AG09309 (cell line): ENCODE results near the gene NATD1.

ENCODE experiments used
- DNase-seq: peaks from one replicate; pipeline ENCODE4 v3.0.0-alpha.2; 2010; ENCODE audit warnings: low read depth
- H3K4me3 ChIP-seq: 2 replicates; pipeline ENCODE4 v1.5.1; 2011; ENCODE audit warnings: mild to moderate bottlenecking, low read depth, low read length, moderate library complexity; ENCODE audit not compliant: control insufficient read depth
- CTCF ChIP-seq: IDR thresholded peaks from 2 replicates; pipeline ENCODE4 v1.5.1; 2011; ENCODE audit warnings: mild to moderate bottlenecking, low read depth, low read length, inconsistent platforms; ENCODE audit not compliant: insufficient read depth, control insufficient read depth; ENCODE audit errors: missing control alignments

Gene NATD1

GRCh38 chr17:21298056-21298982, 45.1 kb upstream of the NATD1 start:
- no peak for DNase-seq
- no peak for TF ChIP-seq CTCF

GRCh38 chr17:21297597-21297996, 44.4 kb upstream of the NATD1 start:
- TF ChIP-seq CTCF: no peak
- no peak for DNase-seq
- no peak overlapping the region for H3K4me3 ChIP-seq

More at GRCh38 chr17:21298056-21298982, 45.1 kb upstream of the NATD1 start:
- H3K4me3 ChIP-seq: no peak overlapping the region

DNA sequence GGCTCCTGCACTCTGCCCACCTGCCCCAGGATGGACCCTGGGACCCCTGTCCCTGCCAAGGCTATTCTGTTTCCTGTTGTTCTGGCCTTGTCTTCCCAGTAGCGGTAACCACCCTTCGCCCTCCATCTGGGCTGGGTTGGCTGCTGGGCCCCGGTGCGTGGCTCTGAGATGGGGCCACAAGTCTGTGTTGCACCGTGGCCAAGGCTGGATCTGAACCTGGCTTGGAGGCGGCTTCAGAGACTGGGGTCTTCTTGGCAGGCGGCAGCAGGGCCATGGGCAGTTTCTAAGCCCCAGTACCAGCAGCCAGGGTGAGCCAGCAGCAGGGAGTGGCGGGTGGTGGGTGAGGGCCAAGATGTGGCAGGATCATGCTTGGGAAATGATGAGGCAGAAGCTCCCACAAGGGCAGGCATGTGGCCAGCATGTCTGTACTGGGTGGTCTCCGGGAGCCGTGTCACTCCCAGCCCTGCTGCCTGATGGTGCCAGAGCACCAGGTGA, 43.9 kb upstream of the NATD1 start:
- H3K4me3 ChIP-seq: no peak overlapping the region
- TF ChIP-seq CTCF: no peak
- DNase-seq: no peak

DNA sequence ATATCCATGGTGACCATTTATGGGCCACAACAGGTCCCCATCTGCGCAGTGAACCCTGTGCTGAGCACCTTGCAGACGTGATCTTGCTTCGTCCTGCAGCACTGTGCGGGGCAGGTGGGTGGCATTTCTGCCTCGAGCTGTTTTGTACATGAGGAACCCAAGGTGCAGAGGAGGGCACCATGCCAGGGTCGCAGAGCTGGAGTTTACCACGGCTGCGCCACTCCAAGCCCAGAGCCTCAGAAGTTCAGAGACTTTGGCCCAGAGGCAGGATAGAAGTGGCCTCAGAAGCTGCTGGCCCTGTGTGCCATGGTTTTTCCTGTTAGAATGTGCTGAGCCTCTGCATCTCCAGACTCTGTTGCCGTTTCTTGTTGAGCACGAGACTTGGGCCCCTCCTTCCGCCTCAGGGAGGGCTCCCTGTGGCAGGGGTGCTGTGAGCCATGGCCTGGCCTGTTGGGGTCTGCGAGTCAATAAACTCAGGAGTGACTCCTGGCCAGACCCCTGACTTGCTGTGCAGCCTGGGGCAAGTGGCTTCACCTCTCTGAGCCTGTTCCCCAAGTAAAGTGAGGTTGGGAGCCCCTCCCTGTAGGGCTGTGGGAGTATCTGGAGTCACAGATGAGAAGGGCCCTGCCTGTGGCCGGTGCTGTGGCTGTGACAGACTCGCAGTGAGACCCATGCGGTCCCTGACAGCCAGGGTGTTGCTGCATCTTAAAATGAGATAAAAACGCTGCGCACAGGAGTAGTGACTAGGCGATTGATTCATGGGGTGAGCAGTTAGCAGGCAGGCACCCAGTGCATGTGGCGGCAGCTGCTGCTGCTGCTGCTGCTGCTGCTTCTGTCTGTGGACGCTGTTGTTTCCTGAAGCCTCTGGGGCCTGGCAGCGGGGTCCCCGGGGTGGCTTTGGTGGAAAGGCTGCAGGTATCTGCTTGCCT, 43.2 kb upstream of the NATD1 start:
- no peak for DNase-seq
- H3K4me3 ChIP-seq: no peak overlapping the region
- no peak for TF ChIP-seq CTCF

GRCh38 chr17:21295036-21295952, 42.1 kb upstream of the NATD1 start:
- no peak overlapping the region for H3K4me3 ChIP-seq
- TF ChIP-seq CTCF: no peak
- DNase-seq: no peak
